ENCODE results near the gene PRCD. TPM values are rescaled to one million over a fixed set of nuclear protein-coding genes. Genes with fewer than 3 reads are reported as not detected.

Gene PRCD
- total and polyA plus RNA-seq, 5 donors from 2014 or later = 0.52 TPM; not detected in 4

DNA sequence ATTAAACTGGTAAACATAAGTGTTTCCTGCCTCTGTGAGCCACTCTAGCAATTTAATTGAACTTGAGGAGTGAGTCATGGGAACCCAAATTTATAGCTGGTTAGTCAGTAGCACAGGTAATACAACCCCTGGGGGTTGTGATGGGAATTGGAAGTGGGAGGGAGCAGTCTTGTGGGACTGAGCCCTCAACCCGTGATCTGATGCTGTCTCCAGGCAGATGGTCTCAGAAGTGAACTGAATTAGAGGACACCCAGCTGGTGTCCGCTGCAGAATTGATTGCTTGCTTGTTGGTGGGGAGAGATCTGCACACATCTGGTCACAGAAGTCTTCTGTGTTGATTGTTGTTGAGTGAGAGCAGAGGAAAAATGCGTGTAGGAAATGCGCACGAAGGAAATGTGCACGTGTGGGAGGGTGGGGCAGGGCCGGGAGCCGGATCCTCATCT, 53.6 kb downstream of the PRCD start:
- Histone ChIP-seq H3K27me3 (ENCODE audit: control insufficient read depth, insufficient read depth, low read length) (peaks cover 11% of the 10 kb centered on the region), H3K4me3 (ENCODE audit: low read depth, low read length) (no peak overlapping the region), H3K4me1 (ENCODE audit: control insufficient read depth, insufficient read depth, low read length, poor library complexity, severe bottlenecking) (no peaks in the 10 kb centered on the region), H3K27ac (ENCODE audit: insufficient read depth, low read length, poor library complexity, severe bottlenecking) (no peak overlapping the region), H3K36me3 (ENCODE audit: control insufficient read depth, insufficient read depth, low read length) (no peaks in the 10 kb centered on the region), H3K9me3 (ENCODE audit: control insufficient read depth in 2 of 2, low read length in 2 of 2) (no peaks in the 10 kb centered on the region)
- no peak for ATAC-seq (ENCODE audit: low read depth in 2 of 2)
- Mint-ChIP-seq H3K27ac (no peak overlapping the region), H3K9me3 (peaks cover 0 to 5% (median 0%) of the 10 kb centered on the region in 7 donors), H3K36me3 (peaks cover 10% of the 10 kb centered on the region), H3K27me3 (peaks cover 44% of the 10 kb centered on the region), H3K4me1 (peaks cover 0 to 4% (median 2%) of the 10 kb centered on the region in 4 donors), H3K4me3 (no peak overlapping the region)
- no peak for DNase-seq

DNA sequence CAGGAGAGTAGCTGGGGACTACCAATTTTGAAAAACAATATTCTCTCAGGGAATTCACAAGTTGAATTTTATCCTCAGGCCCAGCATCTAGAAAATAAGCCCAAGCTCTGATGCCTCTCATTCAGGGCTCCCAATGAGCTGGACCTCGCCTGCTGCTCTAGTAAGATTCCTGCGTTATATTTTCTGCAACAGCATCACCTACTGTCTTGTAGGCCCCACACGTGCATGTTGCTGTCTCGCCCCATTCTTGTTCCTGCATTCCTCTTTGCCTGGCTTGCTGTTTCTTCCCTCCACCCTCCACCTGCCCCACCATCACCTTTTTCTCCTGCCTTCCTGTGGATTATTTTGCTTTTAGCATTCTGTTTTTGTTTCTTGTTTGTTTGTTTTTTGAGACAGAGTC, 54.1 kb downstream of the PRCD start:
- H3K27me3 ChIP-seq (ENCODE audit: control insufficient read depth, insufficient read depth, low read length) = peaks cover 9% of the 10 kb centered on the region
- no peak for DNase-seq
- no peak overlapping the region for H3K4me3 ChIP-seq (ENCODE audit: low read depth, low read length)
- no peaks in the 10 kb centered on the region for H3K36me3 ChIP-seq (ENCODE audit: control insufficient read depth, insufficient read depth, low read length)
- no peak for ATAC-seq (ENCODE audit: low read depth in 2 of 2)
- Mint-ChIP-seq H3K4me1 (peaks cover 0 to 4% (median 1%) of the 10 kb centered on the region in 4 donors), H3K27ac (no peak overlapping the region), H3K4me3 (no peak overlapping the region), H3K36me3 (peaks cover 7% of the 10 kb centered on the region), H3K27me3 (peaks cover 44% of the 10 kb centered on the region), H3K9me3 (peaks cover 0 to 5% (median 0%) of the 10 kb centered on the region in 7 donors)
- no peaks in the 10 kb centered on the region for H3K4me1 ChIP-seq (ENCODE audit: control insufficient read depth, insufficient read depth, low read length, poor library complexity, severe bottlenecking)
- H3K27ac ChIP-seq (ENCODE audit: insufficient read depth, low read length, poor library complexity, severe bottlenecking) = no peak overlapping the region
- H3K9me3 ChIP-seq (ENCODE audit: control insufficient read depth in 2 of 2, low read length in 2 of 2) = no peaks in the 10 kb centered on the region

DNA sequence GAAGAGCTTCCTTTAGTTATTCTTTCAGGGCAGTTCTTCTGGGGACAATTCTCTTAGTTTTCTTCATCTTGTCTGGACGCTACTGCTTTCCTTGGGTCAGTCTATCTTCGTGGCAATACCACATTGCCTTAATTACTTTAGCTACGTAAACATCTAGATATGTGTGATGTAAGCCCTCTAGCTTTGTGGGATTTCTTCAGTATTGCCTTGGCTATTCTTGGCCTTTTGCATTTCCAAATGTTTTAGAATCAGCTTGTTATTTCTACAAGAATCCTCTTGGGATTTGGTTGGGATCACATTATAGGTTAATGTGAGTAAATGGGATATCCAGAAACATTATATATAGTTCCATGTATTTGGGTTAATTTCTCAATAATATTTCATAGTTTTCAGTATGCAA, 54.8 kb downstream of the PRCD start:
- Mint-ChIP-seq H3K27me3 (peaks cover 38% of the 10 kb centered on the region), H3K27ac (no peak overlapping the region), H3K9me3 (peaks cover 0 to 5% (median 0%) of the 10 kb centered on the region in 7 donors), H3K4me3 (no peak overlapping the region), H3K4me1 (peaks cover 0 to 4% (median 1%) of the 10 kb centered on the region in 4 donors), H3K36me3 (peaks cover 3% of the 10 kb centered on the region)
- Histone ChIP-seq H3K4me1 (ENCODE audit: control insufficient read depth, insufficient read depth, low read length, poor library complexity, severe bottlenecking) (no peaks in the 10 kb centered on the region), H3K4me3 (ENCODE audit: low read depth, low read length) (no peak overlapping the region), H3K9me3 (ENCODE audit: control insufficient read depth in 2 of 2, low read length in 2 of 2) (no peaks in the 10 kb centered on the region), H3K36me3 (ENCODE audit: control insufficient read depth, insufficient read depth, low read length) (no peaks in the 10 kb centered on the region), H3K27me3 (ENCODE audit: control insufficient read depth, insufficient read depth, low read length) (peaks cover 5% of the 10 kb centered on the region), H3K27ac (ENCODE audit: insufficient read depth, low read length, poor library complexity, severe bottlenecking) (no peak overlapping the region)
- ATAC-seq (ENCODE audit: low read depth in 2 of 2) = no peak
- DNase-seq = no peak

Other genes with a start within 250 kb of the PRCD start
- gene QRICH2, start 231.8 kb upstream of the PRCD start, total RNA-seq = 2.2 TPM
- gene QRICH2, start 231.8 kb upstream of the PRCD start, polyA plus RNA-seq = under 1 TPM in 1 of 4 donors, not detected in 3; 0.50 TPM
- 37.1 TPM for gene PRPSAP1, start 186.1 kb upstream of the PRCD start, total RNA-seq
- 10 to 100 TPM; 41.4 to 56.1 (median 54.0) TPM for gene PRPSAP1, start 186.1 kb upstream of the PRCD start, polyA plus RNA-seq
- gene SPHK1, start 155.4 kb upstream of the PRCD start, total RNA-seq = 0.52 TPM
- under 1 TPM in 2 of 4 donors, not detected in 2; 0.09 to 0.12 TPM for gene SPHK1, start 155.4 kb upstream of the PRCD start, polyA plus RNA-seq
- gene UBE2O, start 86.9 kb upstream of the PRCD start, total RNA-seq = 34.3 TPM
- gene UBE2O, start 86.9 kb upstream of the PRCD start, polyA plus RNA-seq = 1 to 10 TPM; 3.1 to 9.0 (median 6.4) TPM
- not detected for gene AANAT, start 72.4 kb upstream of the PRCD start, total RNA-seq
- not detected for gene AANAT, start 72.4 kb upstream of the PRCD start, polyA plus RNA-seq
- gene RHBDF2, start 38.6 kb upstream of the PRCD start, total RNA-seq = 23.8 TPM
- 1 to 10 TPM; 2.5 to 4.5 (median 3.5) TPM for gene RHBDF2, start 38.6 kb upstream of the PRCD start, polyA plus RNA-seq
- not detected for gene CYGB, start 2.3 kb upstream of the PRCD start, total RNA-seq
- not detected for gene CYGB, start 2.3 kb upstream of the PRCD start, polyA plus RNA-seq
- 0.39 TPM for gene ST6GALNAC2, start 45.8 kb downstream of the PRCD start, total RNA-seq
- under 1 TPM in 2 of 4 donors, not detected in 2; 0.08 to 0.13 TPM for gene ST6GALNAC2, start 45.8 kb downstream of the PRCD start, polyA plus RNA-seq
- 8.5 TPM for gene ST6GALNAC1, start 103.7 kb downstream of the PRCD start, total RNA-seq
- gene ST6GALNAC1, start 103.7 kb downstream of the PRCD start, polyA plus RNA-seq = 1 to 10 TPM in 3 of 4 donors, under 1 TPM in 1; 0.33 to 3.7 (median 1.9) TPM
- 5.0 TPM for gene MXRA7, start 170.9 kb downstream of the PRCD start, total RNA-seq
- 1 to 10 TPM; 2.2 to 8.8 (median 5.4) TPM for gene MXRA7, start 170.9 kb downstream of the PRCD start, polyA plus RNA-seq
- 124 TPM for gene JMJD6, start 186.6 kb downstream of the PRCD start, total RNA-seq
- gene JMJD6, start 186.6 kb downstream of the PRCD start, polyA plus RNA-seq = 10 to 100 TPM; 21.0 to 38.3 (median 33.6) TPM
- gene METTL23, start 186.8 kb downstream of the PRCD start, total RNA-seq = 44.1 TPM
- gene METTL23, start 186.8 kb downstream of the PRCD start, polyA plus RNA-seq = 100 to 1,000 TPM; 130 to 175 (median 162) TPM
- 444 TPM for gene SRSF2, start 197.3 kb downstream of the PRCD start, total RNA-seq
- 100 to 1,000 TPM in 1 of 4 donors, 10 to 100 TPM in 3; 86.0 to 113 (median 93.7) TPM for gene SRSF2, start 197.3 kb downstream of the PRCD start, polyA plus RNA-seq
- gene MFSD11, start 198.1 kb downstream of the PRCD start, total RNA-seq = 45.6 TPM
- gene MFSD11, start 198.1 kb downstream of the PRCD start, polyA plus RNA-seq = 10 to 100 TPM; 22.3 to 38.5 (median 26.1) TPM